BLaER1 (cell line): ENCODE measurements around the gene TRMT61A.
A peak's percentile ranks its signal among the peaks of the same experiment; 100 is the strongest.

Experiments
- H3K27ac ChIP-seq: shearing (Covaris generic); formaldehyde crosslinking; 2 replicates; pipeline ENCODE4 v1.8.1; 2022
- H3K27me3 ChIP-seq: shearing (Covaris generic); formaldehyde crosslinking; 2 replicates; pipeline ENCODE4 v1.8.1; 2022
- H3K36me3 ChIP-seq: shearing (Covaris generic); formaldehyde crosslinking; 2 replicates; pipeline ENCODE4 v1.8.1; 2022
- H3K4me1 ChIP-seq: shearing (Covaris generic); formaldehyde crosslinking; 2 replicates; pipeline ENCODE4 v1.8.1; 2022
- H3K4me2 ChIP-seq: shearing (Covaris generic); formaldehyde crosslinking; 2 replicates; pipeline ENCODE4 v1.8.1; 2022
- H3K4me3 ChIP-seq: shearing (Covaris generic); formaldehyde crosslinking; 2 replicates; pipeline ENCODE4 v1.8.1; 2022
- H3K9ac ChIP-seq: shearing (Covaris generic); formaldehyde crosslinking; 2 replicates; pipeline ENCODE4 v1.8.1; 2022
- H3K9me3 ChIP-seq: shearing (Covaris generic); formaldehyde crosslinking; 2 replicates; pipeline ENCODE4 v1.8.1; 2022
- H4K20me1 ChIP-seq: shearing (Covaris generic); formaldehyde crosslinking; 2 replicates; pipeline ENCODE4 v1.8.1; 2022
- Cebpa-rat ChIP-seq: shearing (Covaris generic); IDR thresholded peaks from 2 replicates; pipeline ENCODE4 v1.8.1; 2022

Gene TRMT61A

GRCh38 chr14:103574707-103575285 is 45.8 kb downstream of the TRMT61A start:
- Histone ChIP-seq H3K27me3 (no peaks in the 10 kb centered on the region), H3K27ac (no peak overlapping the region), H3K4me2 (no peak overlapping the region), H3K36me3 (peaks cover 72% of the 10 kb centered on the region), H3K9ac (peak overlapping the region; percentile 24; the same call in 1 of the 2 replicates), H3K9me3 (no peaks in the 10 kb centered on the region), H4K20me1 (peaks cover 44% of the 10 kb centered on the region), H3K4me1 (peaks cover 17% of the 10 kb centered on the region), H3K4me3 (no peak overlapping the region)
- TF ChIP-seq Cebpa-rat, result no peak

- Histone ChIP-seq H3K9ac (0 out of 2 replicates have a peak overlapping the region, but pooled peaks have one; percentile 7), H3K4me2 (0 out of 2 replicates have a peak overlapping the region, but pooled peaks have one; percentile 7), H3K9me3 (no peaks in the 10 kb centered on the region), H3K4me1 (peaks cover 7% of the 10 kb centered on the region; the same call in 1 of the 2 replicates), H3K27me3 (no peaks in the 10 kb centered on the region), H3K27ac (no peak overlapping the region), H4K20me1 (peaks cover 38% of the 10 kb centered on the region), H3K4me3 (no peak overlapping the region), H3K36me3 (peaks cover 88% of the 10 kb centered on the region)
- no peak for TF ChIP-seq Cebpa-rat
Measured at GRCh38 chr14:103576371-103577024, 47.5 kb downstream of the TRMT61A start.

- H3K4me1 ChIP-seq, result peaks cover 7% of the 10 kb centered on the region; the same call in 1 of the 2 replicates
- H3K36me3 ChIP-seq, result peaks cover 83% of the 10 kb centered on the region
- no peak overlapping the region for H3K4me3 ChIP-seq
- TF ChIP-seq Cebpa-rat, result no peak
- no peaks in the 10 kb centered on the region for H3K9me3 ChIP-seq
- peaks cover 34% of the 10 kb centered on the region for H4K20me1 ChIP-seq
- H3K4me2 ChIP-seq, result no peak overlapping the region
- H3K27ac ChIP-seq, result no peak overlapping the region
- H3K9ac ChIP-seq, result no peak overlapping the region
- H3K27me3 ChIP-seq, result no peaks in the 10 kb centered on the region
Measured at GRCh38 chr14:103578401-103579075, 49.5 kb downstream of the TRMT61A start.

GRCh38 chr14:103581206-103581605 is 52.2 kb downstream of the TRMT61A start:
- peaks cover 71% of the 10 kb centered on the region for H3K36me3 ChIP-seq
- no peak overlapping the region for H3K9ac ChIP-seq
- no peak overlapping the region for H3K27ac ChIP-seq
- no peak overlapping the region for H3K4me2 ChIP-seq
- no peaks in the 10 kb centered on the region for H3K27me3 ChIP-seq
- peaks cover 35% of the 10 kb centered on the region for H4K20me1 ChIP-seq
- TF ChIP-seq Cebpa-rat, result no peak
- no peak overlapping the region for H3K4me3 ChIP-seq
- no peaks in the 10 kb centered on the region for H3K9me3 ChIP-seq
- H3K4me1 ChIP-seq, result peaks cover 6% of the 10 kb centered on the region; the same call in 1 of the 2 replicates

GRCh38 chr14:103581954-103582703 is 53.1 kb downstream of the TRMT61A start:
- no peak overlapping the region for H3K4me3 ChIP-seq
- H4K20me1 ChIP-seq, result peaks cover 26% of the 10 kb centered on the region
- no peaks in the 10 kb centered on the region for H3K27me3 ChIP-seq
- H3K4me2 ChIP-seq, result no peak overlapping the region
- peaks cover 62% of the 10 kb centered on the region for H3K36me3 ChIP-seq
- H3K9me3 ChIP-seq, result no peaks in the 10 kb centered on the region
- TF ChIP-seq Cebpa-rat, result no peak
- H3K9ac ChIP-seq, result no peak overlapping the region
- H3K27ac ChIP-seq, result no peak overlapping the region
- no peaks in the 10 kb centered on the region for H3K4me1 ChIP-seq

- H3K9me3 ChIP-seq, result no peaks in the 10 kb centered on the region
- TF ChIP-seq Cebpa-rat, result no peak
- H3K27me3 ChIP-seq, result no peaks in the 10 kb centered on the region
- no peaks in the 10 kb centered on the region for H3K4me1 ChIP-seq
- H3K9ac ChIP-seq, result no peak overlapping the region
- no peak overlapping the region for H3K4me3 ChIP-seq
- peaks cover 55% of the 10 kb centered on the region for H3K36me3 ChIP-seq
- no peak overlapping the region for H3K27ac ChIP-seq
- H3K4me2 ChIP-seq, result no peak overlapping the region
- H4K20me1 ChIP-seq, result 0 out of 2 replicates have a peak, but pooled peaks cover 12% of the 10 kb centered on the region
Measured at GRCh38 chr14:103584326-103584915, 55.4 kb downstream of the TRMT61A start.
